Amniotic stem cell (primary cell): ENCODE results near the gene ABCB8.
"Not testable (repeated sequence)": the region's sequence is repeated elsewhere in the genome, so short reads cannot be mapped to it uniquely, and the experiment has no call there.

Experiments used
- DNase-seq: peaks from one replicate; lab custom pipeline; 2025; lab: John Stamatoyannopoulos, UW

The ABCB8 gene

GRCh38 chr7:151035026-151035717 lies 6.9 kb downstream of the ABCB8 start:
- DNase-seq: no peak

- no peak for DNase-seq
Observed at GRCh38 chr7:151035902-151036301, 7.7 kb downstream of the ABCB8 start.

GRCh38 chr7:151038951-151039849 lies 10.9 kb downstream of the ABCB8 start:
- DNase-seq: peak; percentile 81

- no peak for DNase-seq
Observed at GRCh38 chr7:151039850-151040548, 11.7 kb downstream of the ABCB8 start.

- no peak for DNase-seq
Observed at GRCh38 chr7:151040616-151041375, 12.5 kb downstream of the ABCB8 start.

GRCh38 chr7:151043449-151043848 lies 15.2 kb downstream of the ABCB8 start:
- DNase-seq: not testable (repeated sequence)

GRCh38 chr7:151043959-151044358 lies 15.7 kb downstream of the ABCB8 start:
- no peak for DNase-seq

- no peak for DNase-seq
Observed at GRCh38 chr7:151045262-151045661, 17.0 kb downstream of the ABCB8 start.

- no peak for DNase-seq
Observed at GRCh38 chr7:151045967-151046366, 17.7 kb downstream of the ABCB8 start.

- peak; percentile 15 for DNase-seq
Observed at GRCh38 chr7:151046603-151047573, 18.6 kb downstream of the ABCB8 start.

- DNase-seq: no peak
Observed at GRCh38 chr7:151047976-151048815, 19.9 kb downstream of the ABCB8 start, which contains the start of gene ASIC3. TSS of gene ASIC3 (plus strand) at chr7:151048531. CDS start at chr7:151048886, 355 bp downstream.

- DNase-seq: no peak
Observed at GRCh38 chr7:151048911-151049463, 20.7 kb downstream of the ABCB8 start.

- peak; percentile 48 for DNase-seq
Observed at GRCh38 chr7:151051108-151051507, 22.9 kb downstream of the ABCB8 start.

GRCh38 chr7:151053096-151053495 lies 24.8 kb downstream of the ABCB8 start:
- DNase-seq: no peak

- no peak for DNase-seq
Observed at GRCh38 chr7:151053751-151054150, 25.5 kb downstream of the ABCB8 start.

- DNase-seq: no peak
Observed at GRCh38 chr7:151056283-151056665, 28.0 kb downstream of the ABCB8 start.

GRCh38 chr7:151056666-151057505 lies 28.6 kb downstream of the ABCB8 start:
- DNase-seq: no peak

GRCh38 chr7:151057506-151057988 lies 29.3 kb downstream of the ABCB8 start, which contains the start of gene CDK5:
TSS of gene CDK5 (minus strand) at chr7:151057897. CDS start at chr7:151057848, 49 bp downstream.
- no peak for DNase-seq
